Measurements from ENCODE around the gene ZNF268.

ZNF268 gene

GRCh38 chr12:133221241-133221640 is 39.9 kb downstream of the ZNF268 start:
- H3K4me3 ChIP-seq (ENCODE audit: control insufficient read depth, low read depth, low read length) = no peak overlapping the region
- DNase-seq (ENCODE audit: low read depth) = no peak
- no peak for TF ChIP-seq CTCF (conservative IDR thresholded peaks at IDR 0.05; ENCODE audit: control insufficient read depth, insufficient read depth, low read depth, low read length)

- DNase-seq (ENCODE audit: low read depth) = no peak
- H3K4me3 ChIP-seq (ENCODE audit: control insufficient read depth, low read depth, low read length) = no peak overlapping the region
- no peak for TF ChIP-seq CTCF (conservative IDR thresholded peaks at IDR 0.05; ENCODE audit: control insufficient read depth, insufficient read depth, low read depth, low read length)
These were observed 40.9 kb downstream of the ZNF268 start for GRCh38 chr12:133222211-133222610.

- DNase-seq (ENCODE audit: low read depth) = no peak
- no peak overlapping the region for H3K4me3 ChIP-seq (ENCODE audit: control insufficient read depth, low read depth, low read length)
- no peak for TF ChIP-seq CTCF (conservative IDR thresholded peaks at IDR 0.05; ENCODE audit: control insufficient read depth, insufficient read depth, low read depth, low read length)
These were observed 44.2 kb downstream of the ZNF268 start for GRCh38 chr12:133225527-133225926.

- no peak for TF ChIP-seq CTCF (conservative IDR thresholded peaks at IDR 0.05; ENCODE audit: control insufficient read depth, insufficient read depth, low read depth, low read length)
- no peak for DNase-seq (ENCODE audit: low read depth)
- H3K4me3 ChIP-seq (ENCODE audit: control insufficient read depth, low read depth, low read length) = no peak overlapping the region
These were observed 45.4 kb downstream of the ZNF268 start for GRCh38 chr12:133226690-133227089.

GRCh38 chr12:133227281-133227852 is 46.1 kb downstream of the ZNF268 start:
- no peak for DNase-seq (ENCODE audit: low read depth)
- H3K4me3 ChIP-seq (ENCODE audit: control insufficient read depth, low read depth, low read length) = no peak overlapping the region
- no peak for TF ChIP-seq CTCF (conservative IDR thresholded peaks at IDR 0.05; ENCODE audit: control insufficient read depth, insufficient read depth, low read depth, low read length)

GRCh38 chr12:133231001-133231400 is 49.7 kb downstream of the ZNF268 start:
- DNase-seq (ENCODE audit: low read depth) = no peak
- no peak overlapping the region for H3K4me3 ChIP-seq (ENCODE audit: control insufficient read depth, low read depth, low read length)
- TF ChIP-seq CTCF (conservative IDR thresholded peaks at IDR 0.05; ENCODE audit: control insufficient read depth, insufficient read depth, low read depth, low read length) = no peak

GRCh38 chr12:133233006-133233405 is 51.7 kb downstream of the ZNF268 start:
- DNase-seq (ENCODE audit: low read depth) = no peak
- H3K4me3 ChIP-seq (ENCODE audit: control insufficient read depth, low read depth, low read length) = no peak overlapping the region
- TF ChIP-seq CTCF (conservative IDR thresholded peaks at IDR 0.05; ENCODE audit: control insufficient read depth, insufficient read depth, low read depth, low read length) = no peak

Data from fibroblast of mammary gland (primary cell).